NCI-H128 (cell line): Measurements from ENCODE around the gene TANGO6.
A peak's percentile ranks its signal among the peaks of the same experiment; 100 is the strongest.
"Not testable (repeated sequence)": the region's sequence is repeated elsewhere in the genome, so short reads cannot be mapped to it uniquely, and the experiment has no call there.

Experiments
- DNase-seq: peaks from one replicate; lab custom pipeline; 2025; ENCODE audit not compliant: unreplicated experiment; lab: John Stamatoyannopoulos, UW

TANGO6 gene

DNA sequence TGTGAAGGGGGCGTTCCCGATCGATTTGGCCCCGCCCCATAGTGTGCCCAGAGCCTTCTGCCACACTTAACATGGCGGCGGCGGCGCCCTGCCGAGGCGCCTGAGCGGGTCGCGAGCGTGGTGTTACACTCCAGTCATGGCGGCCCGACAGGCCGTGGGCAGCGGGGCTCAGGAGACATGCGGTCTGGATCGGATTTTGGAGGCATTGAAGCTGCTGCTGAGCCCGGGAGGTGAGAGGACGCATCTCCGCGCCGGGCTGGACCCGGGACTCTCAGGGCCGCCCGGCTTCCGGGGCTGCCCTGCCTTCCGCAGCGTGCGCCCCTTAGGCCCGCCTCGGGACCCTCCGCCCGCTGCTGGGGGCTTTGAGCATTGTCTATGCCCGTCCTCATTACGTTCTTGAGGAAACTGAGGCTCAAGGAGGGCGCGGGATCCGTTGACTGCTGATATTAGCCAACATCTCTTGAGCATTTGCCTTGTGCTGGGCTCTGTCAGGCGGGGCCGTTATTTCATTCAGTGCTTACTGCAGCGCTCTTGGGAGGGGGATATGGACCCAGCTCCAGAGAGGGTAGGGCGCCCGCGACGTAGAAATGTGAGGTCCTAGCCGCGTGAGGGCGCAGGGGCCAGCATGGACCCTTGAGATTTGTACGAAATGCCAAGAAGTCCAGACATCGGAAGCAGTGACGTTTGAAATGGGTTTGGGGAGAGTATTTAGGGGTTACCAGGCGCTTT lies at the start of gene TANGO6:
Gene TANGO6, plus strand, starts transcription at position 50 of the 729 bp plus-strand sequence. Its CDS starts 87 bp downstream, at position 137.
- peak; percentile 41 for DNase-seq

GRCh38 chr16:68798398-68798797 lies 44.9 kb upstream of the TANGO6 start:
- DNase-seq, result no peak

GRCh38 chr16:68800257-68800875 lies 43.0 kb upstream of the TANGO6 start:
- DNase-seq, result peak; percentile 37

DNA sequence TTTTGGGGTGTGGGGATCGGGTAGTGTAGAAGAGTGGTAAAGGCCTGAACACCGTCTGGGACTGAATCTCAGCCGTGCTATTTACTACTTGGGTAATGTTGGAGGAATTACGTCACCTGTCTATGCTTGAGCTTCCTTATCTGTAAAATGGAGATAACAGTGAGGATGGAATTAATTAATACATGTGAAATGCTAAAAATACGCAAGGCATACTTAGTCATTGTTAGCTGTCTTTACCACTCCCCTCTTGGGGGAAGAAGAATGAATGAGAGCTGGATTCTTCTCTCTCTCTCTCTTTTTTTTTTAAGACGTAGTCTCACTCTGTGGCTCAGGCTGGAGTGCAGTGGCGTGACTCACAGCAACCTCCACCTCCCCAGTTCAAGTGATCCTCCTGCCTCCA lies 41.1 kb upstream of the TANGO6 start:
- no peak for DNase-seq

DNA sequence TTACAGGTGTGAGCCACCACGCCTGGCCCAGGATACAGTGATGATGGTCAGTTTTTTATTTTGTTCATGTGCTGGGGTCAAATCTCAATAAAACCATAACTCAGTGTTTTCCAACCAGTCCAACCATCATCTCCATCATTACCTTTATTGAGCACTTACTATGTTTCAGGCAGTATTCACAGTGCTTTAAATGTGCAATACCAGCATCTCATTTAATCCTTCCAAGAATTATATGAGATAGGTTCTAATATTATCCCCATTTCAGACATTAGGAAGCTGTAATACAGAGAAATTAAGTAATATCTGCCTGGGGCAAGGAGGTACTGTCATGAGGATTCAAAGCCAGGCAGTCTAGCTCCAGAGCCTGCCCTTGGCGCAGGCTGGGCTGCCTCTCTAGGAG lies 36.9 kb upstream of the TANGO6 start:
- DNase-seq, result no peak

- DNase-seq, result no peak
Measured at GRCh38 chr16:68806981-68807380, 36.4 kb upstream of the TANGO6 start.

DNA sequence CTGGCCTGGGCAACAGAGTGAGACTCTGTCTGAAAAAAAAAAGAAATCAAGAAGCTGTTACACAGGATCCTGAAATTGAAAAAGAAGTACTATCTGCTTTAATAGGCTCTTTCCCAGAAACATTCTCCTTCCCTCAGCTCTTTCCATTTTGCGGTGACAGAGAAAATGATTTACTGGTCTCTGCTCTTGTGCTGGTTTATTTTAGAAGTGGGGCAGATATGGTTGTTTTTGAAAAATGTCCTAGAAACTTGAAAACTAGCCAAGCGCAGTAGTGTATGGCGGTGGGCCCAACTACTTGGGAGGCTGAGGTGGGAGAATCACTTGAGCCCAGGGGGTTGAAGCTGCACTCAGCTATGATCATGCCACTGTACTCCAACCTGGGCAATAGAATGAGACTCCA lies 28.8 kb upstream of the TANGO6 start:
- no peak for DNase-seq

GRCh38 chr16:68823401-68824135 lies 19.8 kb upstream of the TANGO6 start:
- DNase-seq, result no peak

- no peak for DNase-seq
Measured at GRCh38 chr16:68825427-68825826, 17.9 kb upstream of the TANGO6 start.

DNA sequence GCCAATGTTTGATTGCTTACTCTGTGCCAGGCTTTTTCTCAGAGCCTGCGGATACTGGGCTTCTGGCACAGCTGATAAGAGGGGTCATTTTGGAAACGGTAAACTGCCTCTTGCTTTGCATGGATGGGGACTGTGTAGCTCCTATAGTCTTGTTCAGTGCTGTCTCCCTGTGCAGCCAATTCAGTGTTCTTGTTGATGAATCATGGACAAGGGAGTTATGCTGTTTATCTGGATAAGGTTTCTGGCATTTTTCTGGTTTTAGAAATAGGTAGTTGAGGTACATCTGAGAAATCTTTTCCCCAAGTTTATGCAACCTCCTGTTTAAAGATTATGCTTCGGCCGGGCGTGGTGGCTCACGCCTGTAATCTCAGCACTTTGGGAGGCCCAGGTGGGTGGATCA lies 16.7 kb upstream of the TANGO6 start:
- DNase-seq, result no peak

- DNase-seq, result no peak
Measured at GRCh38 chr16:68833251-68833650, 10.1 kb upstream of the TANGO6 start.

DNA sequence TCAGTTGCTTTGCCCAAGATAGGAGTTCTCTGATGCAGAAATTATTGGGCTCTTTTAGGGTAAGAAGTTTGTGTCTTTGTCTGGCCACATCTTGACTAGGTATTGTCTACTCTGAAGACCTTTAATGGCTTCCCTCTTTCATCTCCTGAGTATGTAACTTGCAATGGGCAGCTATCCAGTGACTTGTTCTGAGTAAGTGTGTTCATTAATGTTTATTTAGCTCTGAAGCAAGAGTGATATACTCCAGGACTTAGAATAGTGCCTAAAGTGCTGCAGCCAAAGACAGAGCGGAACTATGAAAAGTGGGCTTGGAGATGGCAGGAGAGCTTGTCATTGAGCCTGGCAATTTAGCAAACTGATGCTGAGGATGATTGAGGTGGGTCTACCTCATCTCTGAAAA lies 8.8 kb upstream of the TANGO6 start:
- DNase-seq, result no peak

DNA sequence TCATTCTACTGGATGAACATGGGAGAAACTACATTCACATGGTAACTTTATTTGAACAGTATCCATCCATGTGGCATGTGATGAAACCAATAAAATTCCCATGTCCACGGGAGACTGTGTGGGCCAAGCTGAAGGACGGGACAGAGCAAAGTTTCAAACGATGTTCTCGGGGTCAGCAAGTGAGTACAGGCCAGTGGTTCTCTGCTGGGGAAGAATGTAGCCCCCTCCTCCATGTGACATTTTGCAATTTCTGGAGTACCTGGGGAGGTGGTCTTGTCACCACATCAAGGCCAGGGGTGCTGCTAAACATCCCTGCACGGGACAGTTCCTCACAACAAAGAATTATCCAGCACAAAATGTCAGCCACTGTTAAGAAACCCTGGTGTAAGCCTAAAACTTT lies 7.4 kb upstream of the TANGO6 start:
- no peak for DNase-seq

DNA sequence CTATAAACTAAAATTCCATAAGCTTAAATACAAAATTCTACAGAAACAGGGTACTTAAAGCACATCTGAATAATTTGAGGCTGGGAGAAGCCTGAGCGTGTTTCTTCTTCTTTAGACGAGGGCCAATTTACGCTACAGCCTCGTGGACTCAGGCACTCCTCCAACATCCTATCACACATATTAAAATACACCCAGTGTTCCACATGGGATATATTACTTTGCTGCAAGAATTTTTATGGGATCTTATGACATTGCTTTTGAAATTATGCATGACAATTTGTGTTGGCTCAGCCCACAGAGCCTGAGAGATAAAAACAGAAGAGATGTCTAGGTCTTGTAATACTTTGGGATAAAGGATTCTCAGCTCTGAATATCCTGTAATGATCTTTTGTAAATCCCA lies 3.5 kb upstream of the TANGO6 start:
- no peak for DNase-seq

- DNase-seq, result not testable (repeated sequence)
Measured at GRCh38 chr16:68842964-68843481, 308 bp upstream of the TANGO6 start.

DNA sequence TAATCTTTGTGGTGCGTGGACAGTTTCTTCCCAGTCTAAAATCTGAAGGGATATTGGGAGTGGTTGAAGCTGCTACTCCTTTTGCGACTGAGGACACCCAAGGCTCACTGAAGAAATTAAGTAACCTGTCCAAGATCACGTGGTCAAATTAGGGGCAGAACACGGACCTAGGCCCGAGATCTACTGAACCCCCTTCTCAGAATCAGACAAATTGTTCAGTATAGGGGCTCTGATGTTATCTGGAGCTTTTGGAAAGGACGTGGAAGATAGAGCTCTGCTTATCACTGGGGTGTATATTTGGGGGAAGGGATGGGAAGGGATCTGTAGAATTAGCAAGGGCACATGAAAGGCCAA lies 857 bp downstream of the TANGO6 start:
- no peak for DNase-seq

GRCh38 chr16:68848786-68849185 lies 5.5 kb downstream of the TANGO6 start:
- no peak for DNase-seq

- no peak for DNase-seq
Measured at GRCh38 chr16:68850481-68850880, 7.2 kb downstream of the TANGO6 start.

DNA sequence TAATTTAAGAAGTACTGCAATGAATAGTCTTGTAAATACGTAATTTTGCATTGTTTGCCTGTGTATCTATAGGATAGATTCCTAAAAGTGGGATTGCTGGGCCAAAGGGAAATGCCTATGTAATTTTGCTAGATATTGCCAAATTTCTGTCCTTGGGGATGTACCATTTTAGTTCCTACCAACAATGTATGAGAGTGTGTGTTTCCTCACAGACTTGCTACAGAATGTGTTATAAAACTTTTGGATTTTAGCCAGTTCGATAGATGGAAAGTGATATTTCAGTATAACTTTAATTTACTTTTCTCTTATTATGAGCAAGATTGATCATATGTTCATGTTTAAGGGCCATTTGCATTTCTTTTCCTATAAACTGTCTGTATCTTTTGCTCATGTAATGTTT lies 8.3 kb downstream of the TANGO6 start:
- no peak for DNase-seq

DNA sequence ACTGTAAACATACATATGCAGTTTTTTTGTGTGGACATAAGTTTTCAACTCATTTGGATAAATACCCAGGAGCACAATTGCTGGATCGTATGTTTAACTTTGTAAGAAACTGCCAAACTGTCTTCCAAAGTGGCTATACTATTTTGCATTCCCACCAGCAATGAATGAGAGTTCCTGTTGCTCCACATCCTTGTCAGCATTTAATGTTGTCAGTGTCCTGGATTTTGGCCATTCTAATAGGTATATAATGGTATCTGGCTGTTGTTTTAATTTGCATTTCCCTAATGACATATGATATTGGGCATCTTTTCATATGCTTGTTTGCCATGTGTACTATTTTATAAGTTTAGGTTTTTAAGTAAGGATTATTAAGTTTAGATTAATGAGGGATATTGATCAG lies 14.1 kb downstream of the TANGO6 start:
- DNase-seq, result no peak

GRCh38 chr16:68859828-68860227 lies 16.5 kb downstream of the TANGO6 start:
- no peak for DNase-seq
